Measurements from ENCODE around the gene STRBP. TPM values are rescaled to one million over a fixed set of nuclear protein-coding genes. Genes with fewer than 3 reads are reported as not detected.

The STRBP gene
- total and polyA plus RNA-seq, 2 of the 4 experiments (the other 2 are of a cell fraction), result 2.1 to 2.5 TPM

GRCh38 chr9:123263227-123263626 lies 5.2 kb downstream of the STRBP start:
- POLR2A ChIA-PET (ENCODE audit: unreplicated experiment), result no interaction called here
- intact Hi-C loops (cut with micrococcal nuclease), result no loop called here

More at GRCh38 chr9:123263227-123263626, 5.2 kb downstream of the STRBP start:
- Histone ChIP-seq H3K56ac (ENCODE audit: extremely low read depth, insufficient read depth, low read length) (no peak overlapping the region), H3K79me1 (ENCODE audit: low read depth in 1 of 2, low read length in 2 of 2) (no peaks in the 10 kb centered on the region), H3K36me3 (ENCODE audit: control insufficient read depth, insufficient read depth, low read length) (no peaks in the 10 kb centered on the region), H3K14ac (replicated peaks; ENCODE audit: low read depth, low read length) (no peak overlapping the region), H4K5ac (ENCODE audit: low read depth, low read length) (no peak overlapping the region), H3K4me3 (ENCODE audit: insufficient read depth, low read depth, low read length) (no peak overlapping the region), H3K4ac (ENCODE audit: low read depth, low read length) (no peak overlapping the region), H4K91ac (ENCODE audit: insufficient read depth, low read depth, low read length) (no peak overlapping the region), H3K4me2 (ENCODE audit: low read depth, low read length) (no peak overlapping the region), H3K9me1 (ENCODE audit: insufficient read depth, low read length) (no peaks in the 10 kb centered on the region), H2BK20ac (ENCODE audit: low read depth, low read length) (no peak overlapping the region), H3K4me1 (ENCODE audit: control insufficient read depth, insufficient read depth, low read length) (peaks cover 4% of the 10 kb centered on the region; the same call in 1 of the 2 replicates), H4K8ac (ENCODE audit: low read depth in 2 of 2, low read length in 2 of 2) (no peak overlapping the region), H2AFZ (replicated peaks; ENCODE audit: low read length, poor library complexity) (no peak overlapping the region), H2BK15ac (ENCODE audit: low read depth, low read length) (no peak overlapping the region), H3K23ac (ENCODE audit: low read depth, low read length) (no peak overlapping the region), H2BK5ac (ENCODE audit: low read depth, low read length, poor library complexity, severe bottlenecking) (no peak overlapping the region), H2AK9ac (replicated peaks; ENCODE audit: low read depth, low read length, poor library complexity) (no peak overlapping the region), H2AK5ac (ENCODE audit: low read depth, low read length) (no peak overlapping the region), H3K9ac (ENCODE audit: low read depth, low read length) (no peak overlapping the region), H3K9me3 (ENCODE audit: control insufficient read depth, insufficient read depth, low read length) (no peaks in the 10 kb centered on the region), H3K18ac (ENCODE audit: low read depth, low read length) (no peak overlapping the region), H3K27ac (ENCODE audit: insufficient read depth, low read length) (no peak overlapping the region), H4K20me1 (ENCODE audit: insufficient read depth, low read length) (no peaks in the 10 kb centered on the region), H2BK120ac (ENCODE audit: low read depth, low read length) (no peak overlapping the region), H3K27me3 (ENCODE audit: control insufficient read depth, insufficient read depth, low read length) (peaks cover 28% of the 10 kb centered on the region)
- no peak for DNase-seq
- CTCF ChIA-PET, result no interaction called here
- WGBS, 2 experiments (ENCODE audit: extremely low coverage in 2 of 2, insufficient read length in 1 of 2), result no CpG with 5 or more reads among the region's 3 CpGs
- TF ChIP-seq RCOR1 (IDR thresholded peaks at IDR 0.05; ENCODE audit: insufficient replicate concordance, low read length) (no peak), ELK1 (IDR thresholded peaks at IDR 0.05; ENCODE audit: borderline replicate concordance, low read depth, low read length) (no peak), CEBPB (IDR thresholded peaks at IDR 0.05; ENCODE audit: low read depth, low read length) (no peak), POLR2A (IDR thresholded peaks at IDR 0.05; ENCODE audit: low read depth, low read length) (no peak), MXI1 (IDR thresholded peaks at IDR 0.05; ENCODE audit: borderline replicate concordance, low read depth, low read length) (no peak), CTCF (conservative IDR thresholded peaks at IDR 0.05; ENCODE audit: low read depth, low read length) (no peak), CHD1 (IDR thresholded peaks at IDR 0.05; ENCODE audit: low read depth, low read length) (no peak), MAFK (IDR thresholded peaks at IDR 0.05; ENCODE audit: low read depth, low read length) (no peak), BHLHE40 (IDR thresholded peaks at IDR 0.05; ENCODE audit: low read depth, low read length) (no peak), FOS (IDR thresholded peaks at IDR 0.05; ENCODE audit: low read depth, low read length) (no peak), RFX5 (IDR thresholded peaks at IDR 0.05; ENCODE audit: low read depth, low read length) (no peak)
- no peak for ATAC-seq (ENCODE audit: low read depth)
- BruUV-seq (replicated peaks), result no TSS peak
- in situ Hi-C loops (cut with MboI; ENCODE audit: low sequenced_read_pairs) (no loop called here), dilution Hi-C loops (cut with HindIII; ENCODE audit: low sequenced_read_pairs, unreplicated experiment) (no loop called here)

All from IMR-90 (cell line).